ENCODE results near the gene RBL2.

DNA sequence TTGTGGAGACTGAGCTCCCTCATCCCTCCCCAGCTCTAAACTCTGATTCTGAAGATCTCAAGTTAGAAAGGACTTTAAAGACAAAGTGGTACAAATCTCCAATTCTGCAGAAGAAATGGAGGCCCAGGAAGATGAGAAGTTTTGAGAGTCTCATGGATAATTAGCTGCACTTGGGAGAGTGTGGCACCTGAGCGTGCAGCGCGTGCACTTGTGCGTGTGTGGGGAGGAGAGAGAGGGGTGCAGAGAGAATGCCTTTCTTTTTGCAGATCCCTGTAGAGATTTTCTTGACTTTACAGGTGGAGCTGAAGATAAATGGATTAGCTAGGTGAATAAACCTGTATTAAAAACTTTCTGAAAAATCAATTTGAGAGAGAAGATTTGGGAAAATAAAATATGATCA lies 83.6 kb downstream of the RBL2 start:
- TF ChIP-seq MTA3 (CRISPR knock-in tag; IDR thresholded peaks at IDR 0.05) = no peak
- no peak for TF ChIP-seq ZNF775 (CRISPR knock-in tag; IDR thresholded peaks at IDR 0.05; ENCODE audit: borderline replicate concordance)
- no peak for TF ChIP-seq IRF1 (CRISPR knock-in tag; IDR thresholded peaks at IDR 0.05; ENCODE audit: low read depth)
- no peak for TF ChIP-seq AHR (CRISPR knock-in tag; IDR thresholded peaks at IDR 0.05)
- TF ChIP-seq NCOA1 (CRISPR knock-in tag; IDR thresholded peaks at IDR 0.05) = no peak
- no peak for TF ChIP-seq KDM4B (CRISPR knock-in tag; IDR thresholded peaks at IDR 0.05)
- TF ChIP-seq KDM1A (CRISPR knock-in tag; IDR thresholded peaks at IDR 0.05) = no peak
- no peak for TF ChIP-seq SIN3A (IDR thresholded peaks at IDR 0.05; ENCODE audit: borderline replicate concordance, low read depth, low read length)
- TF ChIP-seq ZNF644 (CRISPR knock-in tag; IDR thresholded peaks at IDR 0.05; ENCODE audit: low read depth) = no peak
- no peak for TF ChIP-seq EHMT2 (IDR thresholded peaks at IDR 0.05; ENCODE audit: borderline replicate concordance, low read depth, low read length)
- TF ChIP-seq ZNF883 (CRISPR knock-in tag; IDR thresholded peaks at IDR 0.05; ENCODE audit: not compliant biosample characterization) = no peak
- no peak for TF ChIP-seq MXI1 (IDR thresholded peaks at IDR 0.05; ENCODE audit: borderline replicate concordance, low read depth, low read length)
- TF ChIP-seq BHLHE40 (IDR thresholded peaks at IDR 0.05; ENCODE audit: low read length) = no peak
- no peak for TF ChIP-seq NPAS2 (CRISPR knock-in tag; IDR thresholded peaks at IDR 0.05; ENCODE audit: borderline replicate concordance)

Data from HepG2 (cell line).